Fibroblast of lung (primary cell): ENCODE measurements around the gene TMEM30A.

ENCODE experiments used
- CTCF ChIP-seq, 2 donors: IDR thresholded peaks in 1 of 2; conservative IDR thresholded peaks in 1 of 2; 1 replicate in 1 of 2; 2 replicates in 1 of 2; pipeline ENCODE4 v1.5.1; 2011 to 2012; ENCODE audit warnings: low read length in 2 of 2, control low read depth in 1 of 2, inconsistent platforms in 1 of 2, low read depth in 1 of 2, mild to moderate bottlenecking in 1 of 2
- EZH2 ChIP-seq: IDR thresholded peaks from 2 replicates; pipeline ENCODE4 v1.5.1; 2012; ENCODE audit warnings: low read length, control low read depth, mild to moderate bottlenecking; ENCODE audit errors: missing control alignments

- TF ChIP-seq CTCF (conservative IDR thresholded peaks at IDR 0.05 in 1 of 2, IDR thresholded peaks at IDR 0.05 in 1 of 2; ENCODE audit: low read depth in 1 of 2, low read length in 2 of 2) (no peak), EZH2 (no peak)
Measured at GRCh38 chr6:75329703-75330102, 45.1 kb upstream of the TMEM30A start.
